HFFc6 (cell line): ENCODE results near the gene NRP2. TPM values are rescaled to one million over a fixed set of nuclear protein-coding genes. Genes with fewer than 3 reads are reported as not detected.

Experiments
- DNase-seq: peaks from one replicate; pipeline ENCODE4 v3.0.0-alpha.2; 2018
- H3K27ac Mint-ChIP-seq: 2 replicates; pipeline ENCODE4 v1.8.0; 2020; ENCODE audit warnings: mild to moderate bottlenecking, mixed read lengths
- H3K27me3 Mint-ChIP-seq: 2 replicates; pipeline ENCODE4 v1.8.0; 2021; ENCODE audit warnings: mild to moderate bottlenecking, moderate library complexity, mixed read lengths; ENCODE audit not compliant: insufficient read depth
- H3K36me3 Mint-ChIP-seq: 2 replicates; pipeline ENCODE4 v1.8.0; 2021; ENCODE audit warnings: low read depth, mixed read lengths
- H3K4me1 Mint-ChIP-seq: 2 replicates; pipeline ENCODE4 v1.8.0; 2020; ENCODE audit warnings: low read depth, mixed read lengths
- H3K4me3 Mint-ChIP-seq: 2 replicates; pipeline ENCODE4 v1.8.0; 2020; ENCODE audit warnings: mild to moderate bottlenecking, moderate library complexity, mixed read lengths
- H3K9me3 Mint-ChIP-seq: 2 replicates; pipeline ENCODE4 v1.8.0; 2020; ENCODE audit warnings: mild to moderate bottlenecking, mixed read lengths
- CTCF ChIP-seq: fragments of 200-600 bp; sonication (generic); IDR thresholded peaks from 2 replicates; pipeline ENCODE4 v1.5.0; 2021; ENCODE audit warnings: antibody characterized with exemption, mild to moderate bottlenecking
- total RNA-seq, 6 experiments: library from RNA; stranded (reverse); fragmentation: NEBNext Ultra II Directional; extraction: Animal tissue kit (Norgen Biotek cat#: 25700); gene quantifications; 2 replicates in 1 of 6; 3 replicates in 5 of 6; pipeline ENCODE4 v1.2.3, GENCODE V29; 2021

NRP2 gene
- total RNA-seq, 6 experiments from 2014 or later = 11.8 to 25.1 (median 21.4) TPM

DNA sequence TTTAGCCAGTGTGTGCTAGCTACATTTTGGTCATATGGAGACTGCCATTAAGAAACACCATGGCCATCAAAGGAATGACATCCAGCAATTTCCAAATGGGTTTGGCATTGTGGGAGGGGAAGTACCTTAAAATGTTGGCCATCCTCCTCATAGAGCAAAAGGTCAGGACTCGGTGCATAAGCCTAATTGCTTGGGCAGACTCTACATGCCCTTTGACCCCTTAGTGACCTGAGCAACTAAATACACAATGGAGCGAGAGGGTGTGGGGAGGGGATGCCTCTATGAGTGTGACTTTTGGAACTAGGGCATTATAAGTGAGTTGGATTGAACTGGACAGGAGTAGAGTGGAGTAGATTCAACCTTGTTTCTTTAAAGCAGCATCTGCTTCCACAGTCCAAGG is 44.9 kb downstream of the NRP2 start:
- Mint-ChIP-seq H3K36me3 (peaks cover 9% of the 10 kb centered on the region; the same call in 1 of the 2 replicates), H3K27me3 (no peaks in the 10 kb centered on the region; the same call in 1 of the 2 replicates), H3K9me3 (no peaks in the 10 kb centered on the region), H3K4me1 (peaks cover 27% of the 10 kb centered on the region), H3K4me3 (no peak overlapping the region), H3K27ac (no peak overlapping the region)
- no peak for TF ChIP-seq CTCF
- DNase-seq = no peak

GRCh38 chr2:205728366-205728765 is 46.1 kb downstream of the NRP2 start:
- Mint-ChIP-seq H3K27me3 (no peaks in the 10 kb centered on the region; the same call in 1 of the 2 replicates), H3K27ac (no peak overlapping the region), H3K9me3 (no peaks in the 10 kb centered on the region), H3K4me1 (peaks cover 32% of the 10 kb centered on the region), H3K4me3 (no peak overlapping the region), H3K36me3 (peaks cover 9% of the 10 kb centered on the region; the same call in 1 of the 2 replicates)
- DNase-seq = no peak
- no peak for TF ChIP-seq CTCF

- Mint-ChIP-seq H3K27ac (peak overlapping the region; percentile 82; the same call in 1 of the 2 replicates), H3K4me1 (peaks cover 44% of the 10 kb centered on the region), H3K9me3 (no peaks in the 10 kb centered on the region), H3K4me3 (no peak overlapping the region), H3K36me3 (peaks cover 9% of the 10 kb centered on the region; the same call in 1 of the 2 replicates), H3K27me3 (peaks cover 2% of the 10 kb centered on the region)
- TF ChIP-seq CTCF = no peak
- no peak for DNase-seq
Observed at GRCh38 chr2:205730191-205730590, 47.9 kb downstream of the NRP2 start.

GRCh38 chr2:205730701-205731582 is 48.6 kb downstream of the NRP2 start:
- Mint-ChIP-seq H3K9me3 (no peaks in the 10 kb centered on the region), H3K27ac (peak overlapping the region; percentile 82), H3K4me1 (peaks cover 44% of the 10 kb centered on the region), H3K27me3 (peaks cover 2% of the 10 kb centered on the region), H3K36me3 (peaks cover 9% of the 10 kb centered on the region; the same call in 1 of the 2 replicates), H3K4me3 (peak overlapping the region; percentile 18; the same call in 1 of the 2 replicates)
- TF ChIP-seq CTCF = no peak
- no peak for DNase-seq

DNA sequence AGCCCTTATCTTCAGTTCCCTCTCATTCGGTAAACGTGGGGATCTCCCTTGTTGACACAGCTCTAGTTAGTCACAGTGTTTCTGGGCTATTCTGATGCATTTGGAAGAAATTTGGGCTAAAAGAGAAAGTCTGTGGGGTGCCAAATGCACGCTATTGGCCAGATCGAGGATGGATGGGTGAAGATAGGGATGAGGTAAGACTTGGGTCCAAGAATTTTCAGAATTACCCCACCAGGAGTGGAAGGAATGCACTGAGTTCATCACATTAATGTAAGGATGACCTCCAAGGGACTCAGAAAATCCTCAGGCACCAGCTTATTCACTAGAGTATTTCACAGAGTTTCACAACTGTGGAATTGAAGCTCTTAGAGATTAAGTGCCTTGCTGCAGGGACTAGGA is 49.3 kb downstream of the NRP2 start:
- Mint-ChIP-seq H3K4me3 (peak overlapping the region; percentile 18; the same call in 1 of the 2 replicates), H3K27me3 (peaks cover 2% of the 10 kb centered on the region), H3K4me1 (peaks cover 44% of the 10 kb centered on the region), H3K36me3 (peaks cover 9% of the 10 kb centered on the region; the same call in 1 of the 2 replicates), H3K9me3 (no peaks in the 10 kb centered on the region), H3K27ac (peak overlapping the region; percentile 82)
- DNase-seq = peak; percentile 78
- no peak for TF ChIP-seq CTCF
